Measurements from ENCODE around the gene IFITM1.

Gene IFITM1

DNA sequence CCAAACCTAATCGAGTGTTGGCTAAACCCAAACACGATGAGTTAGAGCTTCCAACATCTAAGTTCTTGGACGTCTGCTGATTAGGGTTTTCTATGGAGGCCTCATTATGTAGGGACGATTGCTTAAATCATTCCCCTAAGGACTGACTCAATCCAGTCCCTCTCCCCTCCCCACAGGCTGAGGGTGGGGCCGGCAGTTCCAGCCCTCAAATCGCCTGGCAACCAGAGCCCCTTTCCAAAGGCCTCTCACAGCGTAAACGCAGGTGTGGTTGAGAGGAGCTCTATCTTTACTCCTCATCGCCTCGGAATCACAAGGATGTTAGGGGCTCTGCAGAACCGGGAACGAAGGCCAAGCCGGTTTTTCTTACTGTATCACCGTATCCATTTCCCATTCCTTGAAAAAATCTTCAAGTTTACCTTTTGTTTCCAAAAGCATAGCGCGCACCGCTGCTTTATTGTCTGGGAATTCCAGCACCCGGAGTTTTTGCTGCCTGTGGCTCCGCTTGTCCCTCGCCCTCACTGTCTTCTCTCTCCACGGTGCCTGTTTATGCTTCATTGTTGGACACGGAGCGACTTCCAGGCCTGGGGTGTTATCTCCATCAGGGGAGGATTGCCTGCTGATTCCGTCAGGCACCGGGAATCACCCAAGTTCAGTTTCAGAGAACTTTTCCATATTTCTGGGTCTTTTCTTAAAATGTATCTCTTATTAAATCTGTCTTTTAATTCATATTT lies 20.6 kb downstream of the IFITM1 start:
- TF ChIP-seq, protein P1, sequence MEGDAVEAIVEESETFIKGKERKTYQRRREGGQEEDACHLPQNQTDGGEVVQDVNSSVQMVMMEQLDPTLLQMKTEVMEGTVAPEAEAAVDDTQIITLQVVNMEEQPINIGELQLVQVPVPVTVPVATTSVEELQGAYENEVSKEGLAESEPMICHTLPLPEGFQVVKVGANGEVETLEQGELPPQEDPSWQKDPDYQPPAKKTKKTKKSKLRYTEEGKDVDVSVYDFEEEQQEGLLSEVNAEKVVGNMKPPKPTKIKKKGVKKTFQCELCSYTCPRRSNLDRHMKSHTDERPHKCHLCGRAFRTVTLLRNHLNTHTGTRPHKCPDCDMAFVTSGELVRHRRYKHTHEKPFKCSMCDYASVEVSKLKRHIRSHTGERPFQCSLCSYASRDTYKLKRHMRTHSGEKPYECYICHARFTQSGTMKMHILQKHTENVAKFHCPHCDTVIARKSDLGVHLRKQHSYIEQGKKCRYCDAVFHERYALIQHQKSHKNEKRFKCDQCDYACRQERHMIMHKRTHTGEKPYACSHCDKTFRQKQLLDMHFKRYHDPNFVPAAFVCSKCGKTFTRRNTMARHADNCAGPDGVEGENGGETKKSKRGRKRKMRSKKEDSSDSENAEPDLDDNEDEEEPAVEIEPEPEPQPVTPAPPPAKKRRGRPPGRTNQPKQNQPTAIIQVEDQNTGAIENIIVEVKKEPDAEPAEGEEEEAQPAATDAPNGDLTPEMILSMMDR (IDR thresholded peaks at IDR 0.05; ENCODE audit: borderline replicate concordance, insufficient read depth, low read depth, low read length): no peak
- no peak overlapping the region for H3K4me3 ChIP-seq (ENCODE audit: low read depth, low read length)

DNA sequence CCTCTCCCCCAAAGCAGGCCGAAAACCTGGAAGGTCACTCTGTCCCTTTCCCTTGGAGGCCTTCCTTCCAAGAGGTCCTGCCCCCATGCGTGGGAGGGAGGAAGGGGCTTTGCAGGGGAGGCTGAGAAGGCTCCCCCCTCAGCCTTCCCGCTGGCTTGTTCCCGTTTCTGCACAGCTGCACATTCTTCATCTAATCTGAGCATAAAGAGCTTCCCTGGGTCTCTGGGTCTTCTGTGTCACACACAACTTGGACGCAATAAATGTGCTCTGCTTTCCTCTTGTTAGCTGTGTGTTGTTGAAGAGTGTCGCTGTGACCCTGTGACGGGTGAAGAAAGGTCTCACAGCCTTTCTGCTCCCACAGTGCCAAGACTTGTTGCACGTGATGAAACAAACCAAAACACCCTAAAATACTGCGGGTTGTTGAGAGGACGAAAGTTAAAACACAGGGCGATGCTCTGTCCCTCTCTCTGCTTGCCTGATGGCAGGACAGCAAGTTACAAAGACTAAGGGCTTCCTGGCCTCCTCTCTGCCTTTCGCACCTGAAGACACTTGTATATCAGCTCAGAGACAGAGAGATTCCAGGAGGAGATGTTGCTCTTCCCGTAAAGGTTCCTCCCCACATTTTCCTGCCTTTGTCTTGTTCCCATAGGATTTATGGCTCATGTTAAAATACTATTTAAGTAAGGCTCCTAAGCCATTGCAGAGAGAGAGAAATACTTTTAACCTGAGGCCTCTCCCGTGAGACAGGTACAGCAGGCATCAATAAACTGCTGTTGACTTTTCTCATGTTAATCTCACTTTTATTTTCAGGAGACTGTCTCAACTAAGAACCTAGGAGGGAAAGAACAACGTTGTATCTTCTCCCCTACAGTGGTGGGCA lies 22.2 kb downstream of the IFITM1 start:
- no peak overlapping the region for H3K4me3 ChIP-seq (ENCODE audit: low read depth, low read length)
- TF ChIP-seq, protein P1 (IDR thresholded peaks at IDR 0.05; ENCODE audit: borderline replicate concordance, insufficient read depth, low read depth, low read length): no peak

DNA sequence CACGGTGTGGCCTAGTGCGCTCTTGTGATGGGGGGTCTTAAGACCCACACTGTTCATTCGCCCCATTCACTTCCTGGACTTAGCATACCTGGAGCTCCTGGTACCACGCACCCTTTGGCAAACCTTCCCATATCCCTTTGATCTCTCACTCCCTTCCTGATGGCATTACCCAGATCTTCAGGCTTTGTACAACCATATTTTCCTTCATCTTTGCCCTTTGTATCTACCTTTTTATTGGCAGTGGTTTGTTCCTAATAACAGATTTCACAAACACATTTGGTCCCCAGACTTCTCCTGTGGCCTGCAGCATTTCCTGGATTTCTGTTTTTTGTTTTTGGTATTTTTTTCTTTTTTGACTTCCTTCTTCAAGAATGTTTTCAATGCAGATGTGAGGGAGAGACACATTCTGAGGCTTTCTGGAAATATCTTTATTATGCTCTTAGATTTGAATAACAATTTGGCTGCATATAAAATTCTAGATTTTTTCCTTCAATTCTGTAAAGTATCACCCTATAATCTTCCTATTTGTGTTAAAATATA lies 22.9 kb downstream of the IFITM1 start:
- no peak overlapping the region for H3K4me3 ChIP-seq (ENCODE audit: low read depth, low read length)
- TF ChIP-seq, protein P1 (IDR thresholded peaks at IDR 0.05; ENCODE audit: borderline replicate concordance, insufficient read depth, low read depth, low read length): no peak

DNA sequence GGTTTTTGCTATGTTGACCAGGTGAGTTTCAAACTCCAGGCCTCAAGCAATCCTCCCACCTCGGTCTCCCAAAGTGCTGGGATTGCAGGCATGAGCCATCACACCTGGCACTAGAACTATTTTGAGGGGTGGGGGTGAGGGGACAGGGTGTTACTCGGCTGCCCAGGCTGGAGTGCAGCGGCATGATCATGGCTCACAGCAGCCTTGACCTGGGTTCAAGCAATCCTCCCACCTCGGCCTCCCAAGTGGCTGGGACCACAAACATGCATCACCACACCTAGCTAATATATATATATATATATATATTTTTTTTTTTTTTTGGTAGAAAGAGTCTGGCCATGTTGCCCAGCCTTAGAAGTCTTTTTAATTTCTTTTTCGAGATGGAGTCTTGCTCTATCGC lies 23.9 kb downstream of the IFITM1 start:
- TF ChIP-seq, protein P1 (IDR thresholded peaks at IDR 0.05; ENCODE audit: borderline replicate concordance, insufficient read depth, low read depth, low read length): no peak

DNA sequence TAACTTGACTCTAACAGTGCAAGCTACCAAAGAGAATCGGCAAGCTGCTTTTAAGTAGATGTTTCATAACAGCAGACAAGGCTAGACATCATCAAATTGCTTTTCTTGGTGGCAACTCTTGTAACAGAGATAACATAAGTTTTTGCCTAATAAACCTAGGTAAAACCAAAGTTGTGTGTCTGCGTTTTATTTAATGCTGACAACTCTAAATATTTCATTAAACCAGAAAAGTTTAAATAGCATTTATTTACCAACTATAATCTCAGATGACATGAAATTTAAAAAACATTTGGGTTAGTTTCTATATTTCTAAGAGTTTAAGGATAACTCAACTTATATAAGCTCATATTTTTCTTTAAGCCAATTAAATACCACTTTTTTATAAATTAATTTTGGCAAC lies 26.1 kb downstream of the IFITM1 start:
- H3K4me3 ChIP-seq (ENCODE audit: low read depth, low read length): no peak overlapping the region
- TF ChIP-seq, protein P1 (IDR thresholded peaks at IDR 0.05; ENCODE audit: borderline replicate concordance, insufficient read depth, low read depth, low read length): no peak

More for the DNA sequence above, 23.9 kb downstream of the IFITM1 start:
- H3K4me3 ChIP-seq (ENCODE audit: low read depth, low read length): no peak overlapping the region

DNA sequence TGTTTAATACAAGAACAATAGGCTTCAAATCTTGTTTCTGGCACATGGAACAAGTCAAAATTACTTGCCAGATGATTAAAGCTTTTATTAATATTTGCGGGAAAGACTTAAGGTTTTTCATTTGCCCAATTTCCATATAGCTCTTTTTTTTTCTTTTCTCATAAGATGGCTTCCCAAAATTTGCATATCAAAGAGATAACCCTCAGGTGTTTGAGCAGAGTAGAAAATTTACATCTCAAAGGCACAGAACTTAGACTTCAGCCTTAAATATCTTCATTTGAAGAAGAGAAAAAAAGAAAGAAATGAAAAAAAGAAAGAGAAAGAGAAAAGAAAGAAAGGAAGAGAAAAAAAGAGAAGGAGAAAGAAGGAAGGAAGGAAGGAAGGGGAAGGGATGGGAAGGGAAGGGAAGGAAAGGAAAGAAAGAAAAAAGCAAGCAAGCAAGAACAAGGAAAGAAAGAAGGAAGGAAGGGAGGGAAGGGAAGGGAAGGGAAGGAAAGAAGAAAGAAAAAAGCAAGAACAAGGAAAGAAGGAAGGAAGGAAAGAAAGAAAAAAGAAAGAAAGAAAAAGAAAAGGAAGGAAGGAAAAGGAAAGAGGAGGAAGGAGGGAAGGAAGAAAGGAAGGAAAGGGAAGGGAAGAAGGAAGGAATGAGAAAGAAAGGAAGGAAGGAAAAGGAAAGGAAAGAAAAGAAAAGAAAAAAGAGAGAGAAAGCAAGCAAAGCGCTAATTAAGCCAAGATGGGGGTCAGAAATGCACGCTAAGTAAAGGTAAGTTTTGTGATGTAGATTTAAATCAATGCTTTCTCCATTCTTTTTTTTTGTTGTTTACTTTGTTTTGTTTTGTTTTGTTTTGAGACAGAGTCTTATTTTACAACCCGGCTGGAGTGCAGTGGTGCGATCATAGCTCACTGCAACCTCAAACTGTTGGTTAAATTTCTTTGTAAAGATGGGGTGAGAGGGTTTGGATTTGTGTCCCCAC lies 27.0 kb downstream of the IFITM1 start:
- no peak overlapping the region for H3K4me3 ChIP-seq (ENCODE audit: low read depth, low read length)
- TF ChIP-seq, protein P1 (IDR thresholded peaks at IDR 0.05; ENCODE audit: borderline replicate concordance, insufficient read depth, low read depth, low read length): no peak

Measured in GM12875 (cell line).